ENCODE results near the gene DCUN1D4. TPM values are rescaled to one million over a fixed set of nuclear protein-coding genes. Genes with fewer than 3 reads are reported as not detected.

DCUN1D4 gene
- total RNA-seq, 1 experiment from 2014 or later = 34.3 TPM

GRCh38 chr4:51907006-51907669 is 64.2 kb downstream of the DCUN1D4 start:
- no peaks in the 10 kb centered on the region for H3K27me3 Mint-ChIP-seq (ENCODE audit: low read depth)
- ATAC-seq (no peak), DNase-seq (ENCODE audit: low spot score) (no peak)
- H3K27ac Mint-ChIP-seq = no peak overlapping the region
- H3K4me1 Mint-ChIP-seq = no peaks in the 10 kb centered on the region
- H3K9me3 Mint-ChIP-seq = no peaks in the 10 kb centered on the region
- no peak overlapping the region for H3K4me3 Mint-ChIP-seq
- CTCF ChIA-PET = interaction anchor here (0.8 to 1.4 kb wide), 2 partner anchors 12 to 108 kb away, joined by 3 to 8 read pairs; no protein-coding TSS in a partner anchor
- POLR2A ChIA-PET = no interaction called here
- peaks cover 31% of the 10 kb centered on the region for H3K36me3 Mint-ChIP-seq
- no peak for TF ChIP-seq SMAD3 (CRISPR knock-in tag; IDR thresholded peaks at IDR 0.05; ENCODE audit: borderline replicate concordance)
- TF ChIP-seq PRRX2 (CRISPR knock-in tag; IDR thresholded peaks at IDR 0.05) = no peak
- no peak for TF ChIP-seq ZSCAN18 (CRISPR knock-in tag; IDR thresholded peaks at IDR 0.05)
- no peak for TF ChIP-seq ZNF396 (CRISPR knock-in tag; IDR thresholded peaks at IDR 0.05; ENCODE audit: borderline replicate concordance)

DNA sequence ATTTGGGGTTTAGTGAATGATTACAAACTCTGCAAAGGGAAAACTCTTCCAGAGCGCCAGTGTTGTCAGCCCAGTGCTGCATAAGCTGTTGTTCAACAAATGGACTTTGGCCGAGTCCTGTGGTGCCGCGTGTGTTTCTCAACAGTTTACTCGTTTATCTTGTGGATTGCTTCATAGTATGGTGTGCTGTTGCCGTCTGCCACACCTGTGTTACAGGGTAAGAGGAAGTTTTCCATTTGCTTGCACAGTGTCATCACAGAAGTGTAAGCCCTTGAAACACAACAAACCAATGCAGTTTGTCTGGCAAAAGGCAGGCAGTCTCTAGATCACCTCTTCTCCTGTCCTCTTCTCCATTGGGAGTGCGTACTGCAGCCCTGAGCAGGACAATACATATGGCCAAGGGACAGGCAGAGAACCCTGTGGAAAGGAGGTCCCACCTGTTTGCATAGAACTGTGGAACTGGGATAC is 66.3 kb downstream of the DCUN1D4 start:
- peaks cover 34% of the 10 kb centered on the region for H3K36me3 Mint-ChIP-seq
- H3K4me1 Mint-ChIP-seq = no peaks in the 10 kb centered on the region
- no peak overlapping the region for H3K4me3 Mint-ChIP-seq
- POLR2A ChIA-PET = no interaction called here
- DNase-seq (ENCODE audit: low spot score) = no peak
- no peaks in the 10 kb centered on the region for H3K27me3 Mint-ChIP-seq (ENCODE audit: low read depth)
- no peak overlapping the region for H3K27ac Mint-ChIP-seq
- H3K9me3 Mint-ChIP-seq = no peaks in the 10 kb centered on the region
- TF ChIP-seq GABPB1 (CRISPR knock-in tag; IDR thresholded peaks at IDR 0.05) = peak; percentile 95
- TF ChIP-seq CTCF (IDR thresholded peaks at IDR 0.05) = no peak
- TF ChIP-seq ZNF232 (CRISPR knock-in tag; IDR thresholded peaks at IDR 0.05) = no peak
- TF ChIP-seq, protein P1, sequence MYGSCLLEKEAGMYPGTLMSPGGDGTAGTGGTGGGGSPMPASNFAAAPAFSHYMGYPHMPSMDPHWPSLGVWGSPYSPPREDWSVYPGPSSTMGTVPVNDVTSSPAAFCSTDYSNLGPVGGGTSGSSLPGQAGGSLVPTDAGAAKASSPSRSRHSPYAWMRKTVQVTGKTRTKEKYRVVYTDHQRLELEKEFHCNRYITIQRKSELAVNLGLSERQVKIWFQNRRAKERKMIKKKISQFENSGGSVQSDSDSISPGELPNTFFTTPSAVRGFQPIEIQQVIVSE (CRISPR knock-in tag; IDR thresholded peaks at IDR 0.05; ENCODE audit: borderline replicate concordance) = no peak
- TF ChIP-seq CREB1 (CRISPR knock-in tag; IDR thresholded peaks at IDR 0.05) = no peak
- TF ChIP-seq ATF3 (CRISPR knock-in tag; conservative IDR thresholded peaks at IDR 0.05) = no peak
- TF ChIP-seq EMX1 (CRISPR knock-in tag; IDR thresholded peaks at IDR 0.05) = no peak
- TF ChIP-seq ZMAT4 (CRISPR knock-in tag; IDR thresholded peaks at IDR 0.05) = no peak
- no peak for ATAC-seq
- CTCF ChIA-PET = no interaction called here

DNA sequence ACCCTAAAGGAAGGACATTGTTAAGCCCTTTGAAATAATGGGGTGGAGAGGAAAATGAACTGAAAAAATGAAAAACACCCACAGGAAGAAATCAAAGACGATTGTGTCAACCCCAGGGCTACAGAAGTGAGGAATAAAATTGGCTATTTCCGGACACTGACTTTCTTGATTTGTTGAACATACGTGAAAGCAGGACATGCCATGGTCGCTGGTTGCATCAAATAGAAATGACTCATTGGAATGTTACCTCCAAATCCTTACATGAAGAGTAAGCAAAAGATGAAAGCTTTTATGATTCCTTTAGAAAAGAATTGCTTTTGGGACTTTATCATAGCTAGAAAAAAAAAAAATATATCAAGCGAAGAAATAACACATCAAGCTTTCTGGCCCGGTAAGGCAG is 75.3 kb downstream of the DCUN1D4 start:
- ChIA-PET CTCF (no interaction called here), POLR2A (interaction anchor here (0.7 kb wide), 1 partner anchor 160 kb away, joined by 3 read pairs; no protein-coding TSS in a partner anchor)
- H3K4me3 Mint-ChIP-seq = no peak overlapping the region
- no peaks in the 10 kb centered on the region for H3K4me1 Mint-ChIP-seq
- DNase-seq (ENCODE audit: low spot score) (no peak), ATAC-seq (no peak)
- no peak overlapping the region for H3K27ac Mint-ChIP-seq
- peaks cover 10% of the 10 kb centered on the region for H3K9me3 Mint-ChIP-seq
- TF ChIP-seq PREB (CRISPR knock-in tag; IDR thresholded peaks at IDR 0.05; ENCODE audit: borderline replicate concordance) (no peak), ZNF263 (CRISPR knock-in tag; IDR thresholded peaks at IDR 0.05; ENCODE audit: low read depth) (no peak), NR1H2 (CRISPR knock-in tag; IDR thresholded peaks at IDR 0.05) (no peak), CTCF (IDR thresholded peaks at IDR 0.05) (no peak), IRF2 (CRISPR knock-in tag; IDR thresholded peaks at IDR 0.05; ENCODE audit: borderline replicate concordance, low read depth) (no peak)
- TF ChIP-seq, protein P2, sequence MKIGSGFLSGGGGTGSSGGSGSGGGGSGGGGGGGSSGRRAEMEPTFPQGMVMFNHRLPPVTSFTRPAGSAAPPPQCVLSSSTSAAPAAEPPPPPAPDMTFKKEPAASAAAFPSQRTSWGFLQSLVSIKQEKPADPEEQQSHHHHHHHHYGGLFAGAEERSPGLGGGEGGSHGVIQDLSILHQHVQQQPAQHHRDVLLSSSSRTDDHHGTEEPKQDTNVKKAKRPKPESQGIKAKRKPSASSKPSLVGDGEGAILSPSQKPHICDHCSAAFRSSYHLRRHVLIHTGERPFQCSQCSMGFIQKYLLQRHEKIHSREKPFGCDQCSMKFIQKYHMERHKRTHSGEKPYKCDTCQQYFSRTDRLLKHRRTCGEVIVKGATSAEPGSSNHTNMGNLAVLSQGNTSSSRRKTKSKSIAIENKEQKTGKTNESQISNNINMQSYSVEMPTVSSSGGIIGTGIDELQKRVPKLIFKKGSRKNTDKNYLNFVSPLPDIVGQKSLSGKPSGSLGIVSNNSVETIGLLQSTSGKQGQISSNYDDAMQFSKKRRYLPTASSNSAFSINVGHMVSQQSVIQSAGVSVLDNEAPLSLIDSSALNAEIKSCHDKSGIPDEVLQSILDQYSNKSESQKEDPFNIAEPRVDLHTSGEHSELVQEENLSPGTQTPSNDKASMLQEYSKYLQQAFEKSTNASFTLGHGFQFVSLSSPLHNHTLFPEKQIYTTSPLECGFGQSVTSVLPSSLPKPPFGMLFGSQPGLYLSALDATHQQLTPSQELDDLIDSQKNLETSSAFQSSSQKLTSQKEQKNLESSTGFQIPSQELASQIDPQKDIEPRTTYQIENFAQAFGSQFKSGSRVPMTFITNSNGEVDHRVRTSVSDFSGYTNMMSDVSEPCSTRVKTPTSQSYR (CRISPR knock-in tag; IDR thresholded peaks at IDR 0.05) = no peak
- no peaks in the 10 kb centered on the region for H3K27me3 Mint-ChIP-seq (ENCODE audit: low read depth)
- peaks cover 18% of the 10 kb centered on the region for H3K36me3 Mint-ChIP-seq

Measured in WTC11 (cell line).